ENCODE data around the gene PROZ. TPM values are rescaled to one million over a fixed set of nuclear protein-coding genes. Genes with fewer than 3 reads are reported as not detected.

The PROZ gene
- total RNA-seq, 1 experiment from 2014 or later, result not detected

GRCh38 chr13:113162783-113163685 lies 4.6 kb downstream of the PROZ start:
- no peak overlapping the region for H3K4me3 Mint-ChIP-seq
- Histone ChIP-seq H3K79me1 (ENCODE audit: insufficient read depth, low read depth, low read length, poor library complexity, severe bottlenecking) (no peaks in the 10 kb centered on the region), H4K5ac (ENCODE audit: insufficient read length, low read depth, low read length) (no peak overlapping the region), H3K9ac (ENCODE audit: extremely low read depth, insufficient read length, low read length) (no peak overlapping the region), H2BK15ac (ENCODE audit: low read depth, low read length) (no peak overlapping the region), H2AK5ac (ENCODE audit: insufficient read length, low read length) (no peak overlapping the region), H4K8ac (replicated peaks; ENCODE audit: insufficient read length, low read depth, low read length) (no peak overlapping the region), H3K23me2 (ENCODE audit: insufficient read length, low read depth, low read length, poor library complexity, severe bottlenecking) (no peaks in the 10 kb centered on the region), H2BK120ac (ENCODE audit: low read depth, low read length, poor library complexity, severe bottlenecking) (no peak overlapping the region), H3K9me3 (ENCODE audit: control insufficient read depth, low read depth, low read length) (no peaks in the 10 kb centered on the region), H3K27me3 (ENCODE audit: insufficient read depth, low read length) (no peaks in the 10 kb centered on the region), H3K23ac (ENCODE audit: insufficient read length, low read depth, low read length) (no peak overlapping the region), H3K4ac (ENCODE audit: low read depth, low read length) (no peak overlapping the region), H3K18ac (ENCODE audit: insufficient read length, low read depth, low read length) (no peak overlapping the region), H2AFZ (ENCODE audit: low read length) (no peak overlapping the region), H3K79me2 (ENCODE audit: insufficient read depth, low read length) (no peaks in the 10 kb centered on the region), H3K27ac (ENCODE audit: insufficient read length, low read depth, low read length) (no peak overlapping the region), H2BK20ac (ENCODE audit: low read depth, low read length, poor library complexity, severe bottlenecking) (no peak overlapping the region), H3K14ac (ENCODE audit: insufficient read depth, low read length) (peak overlapping the region; percentile 60; the same call in 1 of the 2 replicates), H2BK5ac (ENCODE audit: insufficient read length, low read length) (no peak overlapping the region), H3K4me2 (ENCODE audit: insufficient read depth, insufficient read length, low read length) (no peak overlapping the region), H4K20me1 (ENCODE audit: control insufficient read depth, insufficient read depth, insufficient read length) (no peaks in the 10 kb centered on the region), H2BK12ac (ENCODE audit: insufficient read length, low read depth, low read length) (no peak overlapping the region), H4K91ac (ENCODE audit: insufficient read length, low read depth, low read length) (no peak overlapping the region), H3K4me1 (ENCODE audit: insufficient read depth, low read length) (no peaks in the 10 kb centered on the region; the same call in 1 of the 2 replicates), H3T11ph (ENCODE audit: low read length) (no peak overlapping the region), H3K56ac (ENCODE audit: insufficient read length, low read depth, low read length) (no peak overlapping the region)
- no peak for TF ChIP-seq CTCF (conservative IDR thresholded peaks at IDR 0.05)
- H3K36me3 Mint-ChIP-seq (ENCODE audit: insufficient read depth in 1 of 3, low read depth in 3 of 3), result peaks cover 3 to 4% (median 3%) of the 10 kb centered on the region in 3 experiments; a peak in 2 of 7 replicates
- H3K27ac Mint-ChIP-seq, result peak overlapping the region in 1 of 3 experiments; percentile 45; a peak in 2 of 7 replicates
- H3K9me3 Mint-ChIP-seq, result no peaks in the 10 kb centered on the region
- WGBS (ENCODE audit: extremely low coverage, insufficient read length, low lambda C conversion rate), result no CpG with 5 or more reads among the region's 25 CpGs
- peaks cover 20% of the 10 kb centered on the region for H3K27me3 Mint-ChIP-seq (ENCODE audit: low read depth)
- peaks cover 22 to 32% of the 10 kb centered on the region in 2 experiments for H3K4me1 Mint-ChIP-seq
- DNase-seq, result no peak

Measured in H9 (cell line).